SK-N-SH treated with all-trans-retinoic acid at 6 μM for 48 hours (cell line): ENCODE measurements around the gene TMEM164.

Experiments
- ATAC-seq: fragments of 200-7000 bp; cut with Tn5 transposase; 3 replicates; pipeline ENCODE4 v1.9.1; 2020; ENCODE audit warnings: mild to moderate bottlenecking, moderate library complexity
- ARNTL ChIP-seq: fragments of 450-650 bp; formaldehyde crosslinking; IDR thresholded peaks from 2 replicates; pipeline ENCODE4 v1.5.0; 2020; ENCODE audit warnings: low read depth, mild to moderate bottlenecking, moderate library complexity, borderline replicate concordance
- CREB5 ChIP-seq: fragments of 250-450 bp; sonication (Bioruptor Pico); IDR thresholded peaks from 2 replicates; pipeline ENCODE4 v1.5.1; 2020; ENCODE audit warnings: low read depth, mild to moderate bottlenecking, moderate library complexity
- CSDC2 ChIP-seq: fragments of 250-450 bp; sonication (Bioruptor Pico); IDR thresholded peaks from 2 replicates; pipeline ENCODE4 v1.5.0; 2020; ENCODE audit warnings: mild to moderate bottlenecking, moderate library complexity
- CSRNP3 ChIP-seq: fragments of 250-450 bp; sonication (Bioruptor Pico); IDR thresholded peaks from 2 replicates; pipeline ENCODE4 v1.5.1; 2021; ENCODE audit warnings: mild to moderate bottlenecking, moderate library complexity
- ESRRG ChIP-seq: fragments of 250-450 bp; sonication (Bioruptor Pico); IDR thresholded peaks from 2 replicates; pipeline ENCODE4 v1.6.1; 2021; ENCODE audit warnings: mild to moderate bottlenecking
- GLIS3 ChIP-seq: fragments of 250-450 bp; sonication (Bioruptor Pico); IDR thresholded peaks from 2 replicates; pipeline ENCODE4 v1.5.0; 2020; ENCODE audit warnings: mild to moderate bottlenecking, moderate library complexity
- ISL1 ChIP-seq: fragments of 250-450 bp; sonication (Bioruptor Pico); IDR thresholded peaks from 2 replicates; pipeline ENCODE4 v2.1.2; 2022; ENCODE audit warnings: mild to moderate bottlenecking, moderate library complexity
- OSR1 ChIP-seq: fragments of 250-450 bp; sonication (Bioruptor Pico); IDR thresholded peaks from 2 replicates; pipeline ENCODE4 v1.8.0; 2022; ENCODE audit warnings: moderate library complexity, mild to moderate bottlenecking, inconsistent platforms
- PPARA ChIP-seq: fragments of 250-450 bp; sonication (Bioruptor Pico); IDR thresholded peaks from 2 replicates; pipeline ENCODE4 v1.5.0; 2020; ENCODE audit warnings: mild to moderate bottlenecking, borderline replicate concordance
- SNAI2 ChIP-seq: fragments of 250-450 bp; sonication (Bioruptor Pico); IDR thresholded peaks from 2 replicates; pipeline ENCODE4 v1.5.0; 2020; ENCODE audit warnings: mild to moderate bottlenecking, moderate library complexity
- TCF4 ChIP-seq: fragments of 250-450 bp; sonication (Bioruptor Pico); IDR thresholded peaks from 2 replicates; pipeline ENCODE4 v1.8.0; 2021; ENCODE audit warnings: mild to moderate bottlenecking, moderate library complexity, borderline replicate concordance
- TSHZ2 ChIP-seq: fragments of 250-450 bp; sonication (Bioruptor Pico); IDR thresholded peaks from 2 replicates; pipeline ENCODE4 v1.5.0; 2020; ENCODE audit warnings: mild to moderate bottlenecking, moderate library complexity
- ZFP3 ChIP-seq: fragments of 250-450 bp; sonication (Bioruptor Pico); IDR thresholded peaks from 2 replicates; pipeline ENCODE4 v1.5.0; 2020; ENCODE audit warnings: mild to moderate bottlenecking, moderate library complexity
- ZFP30 ChIP-seq: fragments of 450-650 bp; formaldehyde crosslinking; IDR thresholded peaks from 2 replicates; pipeline ENCODE4 v1.5.0; 2022; ENCODE audit warnings: mild to moderate bottlenecking, moderate library complexity
- ZNF565 ChIP-seq: fragments of 450-650 bp; formaldehyde crosslinking; conservative IDR thresholded peaks from 2 replicates; pipeline ENCODE4 v1.5.0; 2020; ENCODE audit warnings: low read depth, mild to moderate bottlenecking, moderate library complexity
- ZNF70 ChIP-seq: fragments of 450-650 bp; formaldehyde crosslinking; IDR thresholded peaks from 2 replicates; pipeline ENCODE4 v1.5.0; 2020; ENCODE audit warnings: mild to moderate bottlenecking, moderate library complexity
- ZNF8 ChIP-seq: fragments of 450-650 bp; formaldehyde crosslinking; IDR thresholded peaks from 2 replicates; pipeline ENCODE4 v1.5.0; 2020; ENCODE audit warnings: mild to moderate bottlenecking, moderate library complexity
- TF ChIP-seq, protein P1 (sequence below): fragments of 250-450 bp; sonication (Bioruptor Pico); IDR thresholded peaks from 2 replicates; pipeline ENCODE4 v1.8.0; 2021; ENCODE audit warnings: low read depth, mild to moderate bottlenecking, moderate library complexity, borderline replicate concordance
- TF ChIP-seq, protein P2 (sequence below): fragments of 250-450 bp; sonication (Bioruptor Pico); IDR thresholded peaks from 2 replicates; pipeline ENCODE4 v1.8.0; 2020; ENCODE audit warnings: mild to moderate bottlenecking, moderate library complexity, borderline replicate concordance

The TMEM164 gene

DNA sequence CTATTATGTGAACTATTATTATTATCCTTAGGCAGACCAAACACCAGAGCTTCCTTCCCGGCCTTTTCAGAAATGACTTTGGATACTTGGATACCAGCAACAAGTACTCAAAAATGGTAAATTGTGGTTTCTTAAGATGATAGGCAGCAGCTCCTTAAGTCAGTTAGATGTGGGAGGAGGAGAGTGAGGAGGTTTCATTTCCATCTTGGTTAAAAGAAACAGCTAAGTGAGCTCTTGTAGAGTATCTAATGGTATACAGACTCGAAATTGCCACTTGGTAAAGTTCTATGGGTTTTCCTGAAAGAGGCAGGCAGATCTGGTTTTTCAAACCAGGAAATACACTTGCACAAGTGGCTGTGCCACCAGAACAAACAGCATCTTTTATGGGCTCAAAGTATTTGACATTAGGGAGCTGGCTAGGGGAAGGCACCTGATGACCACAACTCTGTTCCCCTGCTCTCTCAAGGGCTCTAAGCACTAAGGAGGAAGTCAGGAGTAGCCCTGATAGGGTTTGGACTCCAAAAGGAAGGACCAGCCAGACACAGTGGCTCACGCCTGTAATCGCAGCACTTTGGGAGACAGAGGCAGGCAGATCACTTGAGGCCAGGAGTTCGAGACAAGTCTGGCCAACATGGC is 130.9 kb downstream of the TMEM164 start:
- ATAC-seq: no peak
- TF ChIP-seq SNAI2 (CRISPR knock-in tag) (no peak), CSDC2 (CRISPR knock-in tag) (no peak), ZNF8 (CRISPR knock-in tag) (no peak), ESRRG (CRISPR knock-in tag) (no peak), ISL1 (CRISPR knock-in tag) (no peak), PPARA (CRISPR knock-in tag) (no peak), ZNF70 (CRISPR knock-in tag) (no peak), ZNF565 (CRISPR knock-in tag) (no peak), OSR1 (no peak), GLIS3 (no peak), CSRNP3 (no peak), TSHZ2 (CRISPR knock-in tag) (no peak), ARNTL (no peak), ZFP30 (CRISPR knock-in tag) (no peak), TCF4 (no peak), ZFP3 (CRISPR knock-in tag) (no peak)
- TF ChIP-seq, protein P1, sequence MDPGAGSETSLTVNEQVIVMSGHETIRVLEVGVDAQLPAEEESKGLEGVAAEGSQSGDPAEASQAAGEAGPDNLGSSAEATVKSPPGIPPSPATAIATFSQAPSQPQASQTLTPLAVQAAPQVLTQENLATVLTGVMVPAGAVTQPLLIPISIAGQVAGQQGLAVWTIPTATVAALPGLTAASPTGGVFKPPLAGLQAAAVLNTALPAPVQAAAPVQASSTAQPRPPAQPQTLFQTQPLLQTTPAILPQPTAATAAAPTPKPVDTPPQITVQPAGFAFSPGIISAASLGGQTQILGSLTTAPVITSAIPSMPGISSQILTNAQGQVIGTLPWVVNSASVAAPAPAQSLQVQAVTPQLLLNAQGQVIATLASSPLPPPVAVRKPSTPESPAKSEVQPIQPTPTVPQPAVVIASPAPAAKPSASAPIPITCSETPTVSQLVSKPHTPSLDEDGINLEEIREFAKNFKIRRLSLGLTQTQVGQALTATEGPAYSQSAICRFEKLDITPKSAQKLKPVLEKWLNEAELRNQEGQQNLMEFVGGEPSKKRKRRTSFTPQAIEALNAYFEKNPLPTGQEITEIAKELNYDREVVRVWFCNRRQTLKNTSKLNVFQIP: no peak
- TF ChIP-seq, protein P2, sequence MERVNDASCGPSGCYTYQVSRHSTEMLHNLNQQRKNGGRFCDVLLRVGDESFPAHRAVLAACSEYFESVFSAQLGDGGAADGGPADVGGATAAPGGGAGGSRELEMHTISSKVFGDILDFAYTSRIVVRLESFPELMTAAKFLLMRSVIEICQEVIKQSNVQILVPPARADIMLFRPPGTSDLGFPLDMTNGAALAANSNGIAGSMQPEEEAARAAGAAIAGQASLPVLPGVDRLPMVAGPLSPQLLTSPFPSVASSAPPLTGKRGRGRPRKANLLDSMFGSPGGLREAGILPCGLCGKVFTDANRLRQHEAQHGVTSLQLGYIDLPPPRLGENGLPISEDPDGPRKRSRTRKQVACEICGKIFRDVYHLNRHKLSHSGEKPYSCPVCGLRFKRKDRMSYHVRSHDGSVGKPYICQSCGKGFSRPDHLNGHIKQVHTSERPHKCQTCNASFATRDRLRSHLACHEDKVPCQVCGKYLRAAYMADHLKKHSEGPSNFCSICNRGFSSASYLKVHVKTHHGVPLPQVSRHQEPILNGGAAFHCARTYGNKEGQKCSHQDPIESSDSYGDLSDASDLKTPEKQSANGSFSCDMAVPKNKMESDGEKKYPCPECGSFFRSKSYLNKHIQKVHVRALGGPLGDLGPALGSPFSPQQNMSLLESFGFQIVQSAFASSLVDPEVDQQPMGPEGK (CRISPR knock-in tag): no peak

DNA sequence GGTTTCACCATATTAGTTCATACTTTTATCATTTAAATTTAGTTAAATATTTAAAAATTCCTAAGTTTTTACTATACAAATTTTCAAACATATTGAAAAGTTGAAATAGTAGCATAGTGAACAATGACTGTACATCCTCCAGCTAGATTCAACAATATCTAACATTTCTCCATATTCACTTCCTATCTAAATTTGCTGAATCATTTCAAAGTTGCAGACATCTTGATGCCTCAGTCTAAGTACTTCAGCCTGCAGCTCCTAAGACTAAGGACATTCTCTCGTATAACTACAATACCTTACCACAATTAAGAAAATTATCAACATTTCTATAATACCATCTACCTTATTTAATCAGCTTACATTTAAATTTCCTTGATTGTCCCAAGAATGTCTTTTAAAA is 132.7 kb downstream of the TMEM164 start:
- ATAC-seq: no peak
- no peak for TF ChIP-seq ZFP30 (CRISPR knock-in tag)
- TF ChIP-seq, protein P1: no peak
- TF ChIP-seq CSRNP3: no peak
- TF ChIP-seq OSR1: no peak
- no peak for TF ChIP-seq CREB5 (CRISPR knock-in tag)
- no peak for TF ChIP-seq ZNF565 (CRISPR knock-in tag)
- TF ChIP-seq, protein P2 (CRISPR knock-in tag): no peak
- no peak for TF ChIP-seq ZNF70 (CRISPR knock-in tag)
- TF ChIP-seq ISL1 (CRISPR knock-in tag): no peak
- no peak for TF ChIP-seq ZNF8 (CRISPR knock-in tag)
